Activated CD4-positive, CD25-positive, alpha-beta regulatory T cell treated with anti-CD3 and anti-CD28 coated beads, Interleukin-2, amount 50 U/mL, for 24 hours (primary cell): Measurements from ENCODE around the gene STK24.
A peak's percentile ranks its signal among the peaks of the same experiment; 100 is the strongest.

Experiments
- ATAC-seq, 2 donors: fragments of 150-1000 bp; cut with Tn5 transposase; one replicate each; pipeline ENCODE4 v1.10.0; 2021; ENCODE audit warnings: mild to moderate bottlenecking in 1 of 2, moderate library complexity in 1 of 2

STK24 gene

DNA sequence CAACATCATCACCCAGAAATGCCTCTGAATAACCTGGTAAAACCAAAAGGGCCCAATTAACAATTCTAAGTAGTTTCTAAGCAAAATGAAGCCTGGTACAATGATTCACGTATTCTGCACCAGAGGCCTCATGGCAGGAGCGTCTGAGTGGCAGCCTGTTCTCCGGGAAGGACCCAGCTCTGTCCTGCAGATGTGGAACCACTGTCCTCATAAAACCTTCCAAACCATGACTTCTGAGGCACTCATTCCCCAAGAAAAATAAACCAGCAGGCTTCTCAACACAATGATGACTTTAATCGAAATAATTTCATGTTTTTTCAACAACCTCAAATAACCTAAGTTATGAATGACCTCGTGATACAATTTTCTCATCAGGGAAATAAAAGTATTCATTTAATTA lies 89.9 kb downstream of the STK24 start:
- ATAC-seq, result no peak

DNA sequence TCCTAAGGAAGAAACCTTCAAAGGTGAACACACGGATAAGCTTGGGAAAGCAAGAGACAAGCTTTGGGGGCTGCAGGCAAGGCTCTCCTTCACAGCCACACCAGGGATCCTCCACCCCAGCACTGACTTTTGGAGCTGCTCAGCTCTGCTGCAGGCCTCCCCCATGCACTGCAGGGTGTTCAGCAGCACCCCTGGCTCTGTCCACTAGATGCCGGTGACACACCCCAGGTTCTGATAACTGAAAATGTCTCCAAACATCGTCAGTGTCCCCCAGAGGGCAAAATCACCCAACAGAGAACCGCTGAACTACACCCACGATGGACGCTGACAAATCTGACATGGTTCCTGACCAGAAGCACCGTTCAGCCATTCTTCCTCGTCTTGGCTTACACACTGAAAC lies 90.5 kb downstream of the STK24 start:
- ATAC-seq, result no peak

DNA sequence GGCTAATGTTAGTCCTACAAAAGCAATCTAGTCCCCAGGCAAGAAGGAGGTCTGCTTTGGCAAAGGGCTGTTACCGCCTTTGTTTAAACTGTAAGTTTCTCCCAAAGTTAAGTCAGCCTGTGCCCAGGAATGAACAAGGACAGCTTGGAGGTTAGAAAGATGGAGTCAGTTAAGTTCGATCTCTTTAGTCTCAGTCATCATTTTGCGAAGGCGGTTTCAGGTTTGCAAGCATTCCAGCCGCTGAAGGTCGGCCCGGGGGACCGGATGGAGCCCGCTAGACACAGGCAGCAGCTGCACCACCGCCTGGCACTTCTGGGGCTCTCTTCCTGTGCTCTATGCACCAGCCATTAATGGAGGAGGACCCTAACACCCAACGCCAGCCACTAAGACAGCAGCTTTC lies 91.3 kb downstream of the STK24 start:
- ATAC-seq, result no peak

DNA sequence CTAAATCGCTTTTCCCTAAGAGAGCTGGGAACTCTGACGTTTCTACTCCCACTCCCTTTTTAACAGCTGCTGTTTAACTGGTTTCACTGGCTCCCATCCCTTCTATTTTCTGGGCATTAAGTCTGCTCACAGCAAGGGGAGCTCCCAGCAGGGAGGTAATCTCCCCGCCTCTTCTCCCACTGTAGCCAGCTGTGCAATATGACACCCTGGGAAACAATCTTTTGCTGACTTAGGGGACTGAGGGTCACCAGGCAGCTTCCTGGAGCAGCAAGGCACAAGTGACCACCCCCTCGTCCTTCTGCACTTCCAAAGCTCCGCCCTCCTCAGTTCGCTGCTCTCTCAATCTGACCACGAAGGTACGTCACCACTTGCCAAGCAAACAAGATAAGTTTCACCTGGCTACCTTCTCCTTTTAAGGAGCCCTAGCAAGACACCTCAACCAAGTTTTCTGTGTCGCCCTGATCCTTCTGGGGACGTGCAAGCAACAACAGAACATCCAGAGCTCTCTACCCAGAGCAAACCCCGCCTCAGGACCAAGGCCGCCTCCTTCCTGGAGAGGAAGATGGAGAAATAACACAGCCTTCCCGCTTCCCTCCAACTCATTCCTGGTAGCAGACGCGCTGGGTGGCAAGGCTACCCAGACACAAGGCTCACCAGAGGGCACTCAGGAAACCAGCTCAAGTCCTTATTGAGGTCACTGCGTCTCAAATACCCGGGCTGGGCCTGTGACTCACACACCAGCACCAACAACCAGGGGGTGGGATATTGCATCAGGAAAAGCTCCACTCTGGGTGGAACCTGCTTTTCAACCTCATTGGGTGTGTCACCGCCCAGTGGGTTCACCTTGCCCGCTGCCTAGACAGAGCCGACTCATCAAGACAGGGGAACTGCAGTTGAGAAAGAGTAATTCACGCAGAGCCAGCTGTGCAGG lies 92.4 kb downstream of the STK24 start:
- ATAC-seq, result peak; percentile 57 to 68

DNA sequence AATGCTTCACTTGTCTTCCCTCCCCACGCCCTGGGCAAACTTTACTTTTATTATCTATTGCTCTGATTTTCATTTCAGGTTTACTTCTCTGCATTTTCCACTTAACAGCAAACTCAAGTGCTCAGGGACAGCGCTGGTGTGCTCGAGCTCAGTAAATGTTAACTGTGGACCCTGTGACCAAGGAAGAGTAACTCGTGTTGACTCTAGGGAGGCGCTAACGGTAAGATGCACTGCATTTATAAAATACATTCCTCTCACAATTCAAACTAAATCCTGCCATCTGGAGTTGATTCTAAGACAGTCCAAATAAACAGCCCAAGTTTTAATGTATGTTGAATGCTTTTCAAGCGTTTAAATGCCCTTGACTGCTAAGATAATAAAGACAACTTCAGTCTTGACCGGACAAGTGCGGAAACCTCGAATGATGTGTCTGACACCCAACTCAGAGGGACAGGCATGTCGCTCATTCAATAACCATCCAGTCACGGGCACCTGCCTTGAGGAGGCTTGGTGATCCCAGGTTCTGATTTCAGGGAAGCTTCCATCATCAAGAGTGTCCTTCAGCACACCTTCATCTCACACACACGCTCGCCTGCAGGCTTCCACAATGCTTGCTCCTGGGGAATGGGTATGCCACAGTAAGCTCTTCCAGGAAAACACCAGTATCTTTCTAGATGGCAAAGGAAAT lies 93.2 kb downstream of the STK24 start:
- no peak for ATAC-seq

DNA sequence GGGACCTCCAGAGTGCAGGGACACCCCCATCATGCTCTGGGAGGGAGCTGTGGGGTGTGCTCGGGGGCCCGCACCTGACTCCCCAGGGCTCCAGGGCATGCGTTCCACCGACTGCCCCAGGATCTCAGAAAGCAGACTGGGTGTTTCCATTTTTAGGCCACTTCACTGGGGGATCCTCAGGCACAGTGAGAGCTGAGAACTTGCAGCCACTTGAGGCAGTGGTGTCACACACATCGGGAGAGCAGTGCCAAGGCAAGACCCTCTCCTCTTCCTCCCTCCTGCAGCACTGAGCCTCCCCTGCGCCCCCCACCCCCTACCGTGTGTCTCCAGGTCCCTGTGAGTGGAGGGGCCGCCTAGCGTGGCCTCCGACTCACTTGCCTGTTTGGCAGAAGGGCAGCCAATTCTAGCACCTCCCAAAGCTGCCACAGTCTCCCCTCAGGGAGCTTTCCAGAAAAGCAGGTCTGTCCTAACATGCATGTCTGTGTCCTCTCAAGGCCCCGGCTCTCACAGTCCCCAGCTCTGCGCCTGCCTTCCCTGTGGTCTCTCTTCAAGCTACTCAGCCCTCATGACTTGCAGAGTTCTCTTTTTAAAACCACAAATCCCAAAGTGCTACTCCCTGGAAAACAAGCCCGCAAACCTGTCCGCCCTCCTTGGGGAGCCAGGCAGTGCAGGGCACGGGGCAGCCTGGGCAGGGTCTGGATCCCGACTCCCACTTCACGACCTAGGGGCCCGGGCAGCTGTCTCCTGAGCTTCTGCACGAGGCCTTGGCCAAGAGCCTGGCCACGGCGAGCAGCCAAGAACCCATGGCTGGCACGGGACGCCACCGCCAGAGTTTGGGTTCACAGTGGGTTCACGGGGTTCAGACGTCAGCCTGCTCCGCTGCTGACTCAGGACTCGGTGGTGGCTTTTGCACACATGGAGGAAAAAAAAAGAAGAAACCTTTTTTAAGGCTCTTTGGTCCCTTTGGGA lies 94.1 kb downstream of the STK24 start:
- no peak for ATAC-seq

DNA sequence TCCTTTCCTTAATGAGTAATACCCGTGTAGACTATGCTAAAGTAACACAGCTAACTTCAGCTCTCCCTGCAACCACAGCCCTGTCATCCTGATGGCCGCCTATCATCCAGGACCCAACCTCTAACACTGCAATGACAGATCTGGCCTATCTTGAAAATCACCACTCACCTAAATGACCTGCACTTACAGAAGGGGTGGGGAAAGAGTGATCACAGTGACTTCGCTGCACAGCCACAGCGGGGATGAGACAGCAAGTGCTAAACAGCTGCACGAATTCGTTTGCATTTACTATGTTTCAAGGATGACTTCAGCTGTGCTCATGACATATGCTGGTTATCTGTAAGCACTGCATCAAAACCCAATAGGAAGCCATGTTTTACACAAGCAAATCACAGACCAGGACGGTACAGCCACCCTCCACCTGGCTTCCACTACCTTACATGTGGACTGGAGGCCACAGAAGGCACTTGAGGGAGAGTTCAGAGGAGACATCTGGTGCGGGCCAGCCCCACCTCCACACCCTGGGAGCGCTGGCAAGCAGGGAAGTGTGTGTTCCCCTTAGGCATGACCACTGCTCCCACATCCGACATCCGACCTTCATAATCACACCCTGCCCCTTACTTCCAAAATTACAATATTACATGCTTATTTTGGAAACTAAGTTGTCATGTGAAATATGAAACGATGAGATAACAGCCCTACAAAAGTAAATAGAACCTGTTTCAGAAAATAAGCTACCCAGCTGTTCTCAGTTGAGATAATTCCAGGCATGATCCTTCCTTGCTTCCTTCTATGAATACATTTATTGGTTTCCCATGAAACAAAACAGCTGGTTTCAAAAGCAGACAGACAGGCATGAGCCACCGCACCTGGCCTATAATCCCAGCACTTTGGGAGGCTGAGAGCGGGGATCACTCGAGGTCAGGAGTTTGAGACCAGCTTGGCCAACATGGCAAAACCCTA lies 95.7 kb downstream of the STK24 start:
- ATAC-seq, result peak; percentile 63

DNA sequence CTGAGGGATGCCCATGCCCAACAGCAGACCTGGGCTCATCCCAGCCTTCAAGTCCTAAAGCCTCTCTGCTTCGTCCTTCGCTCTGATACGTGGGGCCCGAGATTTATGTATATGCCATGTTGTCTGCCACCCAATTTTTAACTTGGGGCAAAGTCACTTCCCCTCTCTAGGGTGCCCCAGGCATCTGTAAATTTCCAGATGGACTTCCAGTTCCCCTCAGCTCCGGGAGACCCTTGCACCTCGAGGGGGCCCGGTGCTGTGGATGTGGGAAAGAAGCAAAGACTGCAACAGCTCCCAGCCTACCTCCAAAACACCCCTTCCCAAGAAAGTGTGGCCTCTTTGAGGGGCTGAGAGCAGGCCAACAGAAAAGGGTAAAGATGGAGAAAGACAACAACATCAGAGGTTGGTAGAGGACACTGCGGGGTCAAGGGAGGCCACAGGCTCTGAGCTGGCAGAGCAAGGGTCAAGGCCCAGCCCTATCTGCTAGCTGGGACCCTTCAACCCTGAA lies 97.4 kb downstream of the STK24 start:
- ATAC-seq, result no peak

DNA sequence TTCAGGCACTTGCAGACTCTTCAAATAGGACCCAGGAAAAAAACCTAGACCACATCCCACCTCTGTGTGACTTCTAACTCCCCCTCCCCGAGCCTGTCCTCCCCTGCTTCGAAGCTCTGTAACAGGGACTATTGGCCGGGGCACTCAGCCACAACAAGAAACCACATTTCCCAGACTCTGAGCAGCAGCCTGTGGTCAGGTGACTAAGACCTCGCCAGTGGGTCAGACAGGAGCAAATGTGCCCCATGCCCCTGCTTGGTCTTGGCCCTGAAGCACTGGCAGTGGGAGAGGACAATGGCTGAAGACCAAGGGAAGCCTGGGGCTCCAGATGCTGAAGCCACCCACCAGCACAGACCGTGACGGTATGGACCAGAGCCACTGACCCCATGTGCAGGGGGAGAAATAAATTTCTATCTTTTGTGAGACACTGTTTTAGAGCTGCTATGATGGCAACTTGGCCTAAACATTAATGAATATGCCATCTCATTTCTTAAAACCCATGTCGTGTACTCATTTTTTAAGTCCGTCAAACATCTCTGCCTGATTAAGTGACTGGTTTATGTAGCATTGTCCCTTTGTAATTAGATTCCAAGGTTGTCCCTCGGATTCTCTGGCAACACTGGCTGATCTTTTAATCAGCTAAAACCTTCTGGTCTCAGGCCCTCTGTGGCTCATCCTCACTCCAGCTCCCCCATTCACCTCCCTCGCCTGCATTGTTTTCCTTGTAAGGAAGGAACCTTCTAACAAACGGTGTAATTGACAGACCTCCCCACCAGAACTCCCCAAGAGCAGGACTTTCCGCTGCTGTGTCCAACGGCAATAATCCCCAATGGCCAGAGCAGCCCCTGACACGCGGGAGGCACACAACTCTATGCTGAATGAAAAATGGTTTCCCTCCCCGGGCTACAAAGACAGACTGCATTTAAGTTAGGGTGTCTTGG lies 98.4 kb downstream of the STK24 start:
- ATAC-seq, result no peak

DNA sequence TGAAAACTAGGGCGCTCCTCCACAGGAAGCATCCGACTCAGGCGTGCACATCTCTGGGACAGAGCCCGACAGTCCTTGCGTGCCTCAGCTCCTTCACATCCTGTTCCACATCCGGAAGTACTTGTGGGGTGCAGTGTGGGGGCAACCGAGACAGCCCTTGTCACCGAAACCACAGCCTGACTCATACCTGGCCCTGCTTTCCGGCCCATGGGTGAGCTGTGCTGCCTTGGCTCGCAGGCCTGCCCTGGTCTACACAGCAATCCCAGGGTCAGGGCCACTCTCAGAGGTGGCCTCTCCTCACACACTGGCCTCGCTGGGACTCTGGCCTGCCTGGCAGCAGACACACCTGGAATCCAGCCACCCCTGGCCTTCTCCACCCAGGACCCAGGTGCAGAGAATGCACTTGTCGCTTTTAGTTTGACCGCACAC lies 100.4 kb downstream of the STK24 start:
- peak; percentile 88 to 90 for ATAC-seq

DNA sequence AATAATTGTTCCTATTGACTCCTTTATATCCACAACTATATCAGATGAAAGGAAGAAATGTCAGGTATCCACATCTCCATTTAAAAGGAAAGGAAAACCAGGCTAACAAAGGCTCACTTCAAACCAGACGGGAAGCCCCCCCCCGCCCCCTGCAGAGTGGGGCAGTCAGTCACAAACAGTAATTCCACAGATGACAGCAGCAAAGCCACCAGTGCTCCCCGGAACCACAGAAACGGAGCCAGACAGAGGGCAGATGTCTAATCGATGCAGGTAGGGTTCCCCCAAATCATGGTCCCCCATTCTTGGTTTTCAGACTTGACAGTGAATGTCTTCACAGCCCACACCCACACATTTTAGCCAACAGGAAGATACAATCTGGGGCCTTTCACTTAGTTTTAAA lies 100.8 kb downstream of the STK24 start:
- peak; percentile 25 to 26 for ATAC-seq

DNA sequence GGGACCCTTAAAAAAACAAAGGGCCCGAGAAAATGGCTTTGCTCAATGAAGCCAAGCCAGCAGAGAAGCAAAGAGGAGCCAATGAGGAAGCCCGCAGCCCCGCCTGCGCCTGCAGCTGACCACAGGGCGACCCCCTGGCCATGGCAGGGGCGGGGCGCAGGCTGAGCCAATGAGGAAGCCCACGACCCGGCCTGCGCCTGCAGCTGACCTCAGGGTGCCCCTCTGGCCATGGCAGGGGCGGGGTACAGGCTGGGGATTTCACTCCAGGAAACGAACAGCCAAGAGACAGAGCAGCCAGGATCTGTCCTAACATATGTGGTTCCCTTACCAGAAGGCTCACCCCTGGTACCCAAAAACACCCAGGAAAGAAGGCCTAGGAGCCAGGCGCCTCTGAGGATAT lies 101.4 kb downstream of the STK24 start:
- ATAC-seq, result no peak

DNA sequence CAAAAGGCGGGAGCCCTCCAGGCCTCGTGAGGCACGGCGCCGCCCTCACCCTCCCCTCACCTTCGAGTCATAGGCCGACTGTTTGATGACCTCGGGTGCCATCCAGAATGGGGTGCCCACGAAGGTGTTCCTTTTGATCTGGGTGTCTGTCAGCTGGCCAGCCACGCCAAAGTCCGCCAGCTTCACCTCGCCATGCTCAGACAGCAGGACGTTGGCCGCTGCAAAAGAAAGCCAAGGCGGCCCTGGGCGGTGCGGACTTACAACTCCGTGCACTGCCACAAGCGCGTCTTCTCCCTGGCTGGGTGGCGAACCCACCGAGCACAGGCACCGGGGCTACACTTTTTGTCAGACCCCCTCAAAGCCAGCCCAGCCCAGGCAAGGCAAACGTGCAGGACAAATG lies 102.1 kb downstream of the STK24 start:
- no peak for ATAC-seq

DNA sequence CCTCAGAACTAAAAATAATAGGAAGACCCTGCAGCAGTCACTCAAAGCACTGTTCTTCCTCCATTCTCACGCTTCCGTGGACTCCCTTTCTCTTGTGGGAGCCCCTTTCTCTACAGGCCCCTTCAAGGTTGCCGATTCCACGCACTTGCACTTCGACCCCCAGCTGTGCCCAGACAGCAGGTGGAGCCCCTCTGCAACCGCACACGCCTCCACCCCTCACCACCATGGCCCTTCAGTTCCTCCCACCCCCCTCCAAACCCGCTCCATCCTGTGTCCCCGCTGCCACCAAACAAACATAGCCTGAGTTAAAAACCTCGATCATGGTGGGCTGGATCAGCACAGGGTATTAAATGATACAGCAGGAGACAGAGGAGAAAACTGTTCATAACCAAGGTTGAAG lies 102.6 kb downstream of the STK24 start:
- no peak for ATAC-seq

DNA sequence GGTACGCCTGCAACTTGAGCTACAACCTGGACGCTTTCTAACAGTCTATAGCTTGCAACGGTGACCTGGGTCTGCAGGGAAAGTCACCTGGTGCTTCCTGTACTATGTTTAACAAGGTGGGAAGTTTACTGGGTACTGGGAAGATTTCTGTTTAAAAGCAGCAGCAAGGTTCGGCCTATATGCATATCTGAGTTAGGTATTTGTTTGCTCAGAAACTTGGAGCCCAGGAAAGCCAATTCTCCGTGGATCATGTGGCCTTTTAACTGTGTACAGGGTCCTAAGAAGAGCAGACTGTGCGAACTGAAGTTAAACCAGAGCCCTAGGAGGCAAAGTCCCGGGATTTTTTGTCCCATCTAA lies 103.1 kb downstream of the STK24 start:
- ATAC-seq, result no peak

DNA sequence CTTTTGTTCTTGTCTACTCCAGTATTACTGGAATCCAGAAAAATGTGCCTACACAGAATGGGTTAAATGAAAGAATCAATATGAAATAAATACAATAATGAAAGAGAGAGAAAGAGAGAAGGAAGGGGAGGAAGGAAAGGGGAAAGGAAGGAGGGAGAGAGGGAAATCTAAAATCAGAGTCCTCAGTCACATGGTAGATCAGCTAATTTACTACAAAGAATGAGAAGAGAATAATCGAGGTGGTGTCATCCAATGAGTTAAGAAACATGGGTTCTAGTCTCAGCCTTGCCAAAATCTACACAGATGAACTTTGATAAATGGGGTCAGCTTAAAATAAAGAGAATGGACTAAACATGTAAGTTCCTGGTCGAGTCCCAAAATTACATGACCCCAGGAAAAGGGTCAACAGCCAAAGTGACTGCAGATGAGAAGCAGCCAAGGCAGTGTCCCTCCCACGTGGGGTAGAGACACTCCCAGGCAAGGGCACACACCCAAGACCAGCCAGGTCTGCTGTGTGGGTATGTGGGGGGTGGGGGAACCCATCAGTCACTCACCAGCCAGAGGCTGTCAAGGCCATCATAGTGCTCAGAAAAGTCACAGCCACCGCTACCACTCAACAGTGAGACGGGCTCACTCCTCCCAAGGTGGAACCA lies 103.6 kb downstream of the STK24 start:
- no peak for ATAC-seq

DNA sequence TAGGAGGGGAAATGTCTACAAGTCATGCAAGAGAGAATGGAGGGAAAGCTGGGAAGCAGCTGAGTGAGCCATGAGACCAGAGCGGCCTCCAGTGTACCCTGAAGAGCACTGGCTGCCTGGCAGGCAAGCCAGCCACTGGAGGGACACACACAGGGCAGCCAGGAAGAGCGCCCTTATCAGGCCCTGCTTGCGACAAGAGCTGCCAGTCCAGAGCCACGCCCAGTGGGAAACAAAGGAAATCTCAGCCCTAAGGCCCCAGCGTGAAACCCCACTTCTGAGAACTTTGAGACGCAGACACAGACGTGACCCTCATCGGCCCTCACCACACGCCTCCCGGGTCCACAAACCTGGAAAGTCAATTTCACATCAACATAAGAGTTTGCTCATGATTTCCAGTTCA lies 105.0 kb downstream of the STK24 start:
- ATAC-seq, result no peak

DNA sequence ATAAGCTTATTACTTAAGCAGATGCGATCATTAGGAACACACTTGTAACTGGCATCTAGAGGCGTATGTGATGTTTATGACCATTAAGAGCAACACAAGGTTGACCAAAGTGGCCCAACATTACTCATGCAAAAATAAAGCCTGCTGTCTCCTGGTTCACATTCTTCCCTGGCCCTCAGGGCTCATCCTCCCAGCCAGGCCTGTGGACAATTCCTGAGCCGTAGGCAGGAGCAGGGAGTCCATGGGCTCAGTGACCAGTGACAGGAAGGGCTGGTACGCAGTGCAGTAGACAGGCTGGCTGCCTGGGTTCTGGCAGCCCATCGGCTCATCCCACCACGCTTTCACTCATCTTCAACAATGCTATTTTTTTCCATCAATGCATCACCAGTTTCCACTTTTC lies 106.0 kb downstream of the STK24 start:
- ATAC-seq, result no peak

DNA sequence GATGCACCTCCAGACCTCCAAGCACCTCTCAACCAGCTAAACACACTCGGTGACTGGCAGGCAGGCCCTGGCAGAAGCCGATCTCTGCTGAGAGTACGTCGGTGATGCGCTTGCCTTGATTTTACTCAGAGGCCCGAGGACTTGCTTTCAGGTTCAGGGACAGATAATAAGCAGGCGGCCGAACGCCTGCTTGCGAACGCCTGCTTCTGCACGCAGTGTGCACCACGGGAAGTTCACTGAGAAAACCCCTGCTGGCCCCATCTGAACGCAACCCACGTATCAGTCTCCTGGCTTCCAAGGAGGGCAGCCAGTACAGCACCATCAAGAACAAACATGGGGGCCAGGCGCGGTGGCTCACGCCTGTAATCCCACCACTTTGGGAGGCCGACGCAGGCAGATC lies 108.0 kb downstream of the STK24 start:
- ATAC-seq, result no peak

DNA sequence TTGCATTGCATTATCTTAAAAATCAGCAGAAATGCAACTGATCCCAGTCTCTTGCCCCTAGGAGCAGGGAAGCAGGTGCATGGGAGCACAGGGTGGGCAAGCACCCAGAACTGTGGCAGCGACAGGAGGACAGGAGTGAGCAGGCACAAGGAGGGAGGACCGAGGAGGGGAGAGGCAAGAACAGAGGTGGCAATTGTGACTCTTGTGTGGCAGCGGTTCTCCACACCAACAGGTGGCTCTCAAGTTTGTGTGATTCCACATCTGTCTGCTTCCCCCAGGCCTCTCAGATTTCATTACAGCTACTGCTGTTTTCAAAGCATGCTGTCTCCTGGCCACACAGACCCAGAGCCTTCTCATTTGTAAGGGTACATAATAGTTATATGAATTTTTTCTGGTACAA lies 108.5 kb downstream of the STK24 start:
- no peak for ATAC-seq
